A549 (cell line): Measurements from ENCODE around the gene RAD54L. TPM values are rescaled to one million over a fixed set of nuclear protein-coding genes. Genes with fewer than 3 reads are reported as not detected.

Experiments
- ATAC-seq, 2 experiments: fragments of 200-7000 bp in 1 of 2; fragments of >200 bp in 1 of 2; cut with Nextera tagmentation in 1 of 2; cut with Tn5 transposase in 1 of 2; 3 replicates each; pipeline versions ENCODE4 v1.8.0 to v1.9.1; 2018 to 2020; ENCODE audit warnings: mild to moderate bottlenecking in 1 of 2, moderate library complexity in 1 of 2
- CTCF ChIA-PET: fragments of 300-600 bp; sonication (Branson Sonifier 250); formaldehyde crosslinking; extraction: SDS; loops from one replicate; lab custom pipeline; 2021; ENCODE audit warnings: antibody characterized with exemption, inconsistent platforms; lab: Yijun Ruan, JAX
- POLR2A ChIA-PET: fragments of 350-600 bp; formaldehyde crosslinking; extraction: SDS; loops from one replicate; lab custom pipeline; 2021; ENCODE audit warnings: antibody characterized with exemption, inconsistent platforms; lab: Yijun Ruan, JAX
- DNase-seq, 2 experiments: peaks; one replicate each; pipeline versions ENCODE4 v3.0.0 to v3.0.0-alpha.2; 2011 to 2016; ENCODE audit warnings: low read depth in 1 of 2, low spot score in 1 of 2
- FAIRE-seq: peaks from 2 replicates; lab custom pipeline; 2011; peaks lifted over from hg19 to GRCh38; lab: Jason Lieb, UNC
- H3K27ac ChIP-seq, 2 experiments: fragments of >200 bp; sonication (Bioruptor Twin); formaldehyde crosslinking; 3 replicates each; pipeline ENCODE4 v1.5.1; 2016 to 2017
- H3K4me1 ChIP-seq: fragments of >200 bp; sonication (Bioruptor Twin); formaldehyde crosslinking; 3 replicates; pipeline ENCODE4 v1.6.1; 2016
- H3K4me2 ChIP-seq: fragments of >200 bp; sonication (Bioruptor Twin); formaldehyde crosslinking; 3 replicates; pipeline ENCODE4 v1.6.1; 2016
- H3K4me3 ChIP-seq: fragments of >200 bp; sonication (Bioruptor Twin); formaldehyde crosslinking; 3 replicates; pipeline ENCODE4 v1.5.1; 2016
- H3K9me3 ChIP-seq: fragments of >200 bp; sonication (Bioruptor Twin); formaldehyde crosslinking; 3 replicates; pipeline ENCODE4 v1.6.1; 2016
- CBX8 ChIP-seq: fragments of 200-600 bp; sonication (generic); IDR thresholded peaks from 2 replicates; pipeline ENCODE4 v1.6.1; 2016
- EHF ChIP-seq: fragments of 250-450 bp; sonication (Bioruptor Pico); IDR thresholded peaks from 2 replicates; pipeline ENCODE4 v1.5.0; 2020; ENCODE audit warnings: mild to moderate bottlenecking
- ESRRA ChIP-seq: fragments of 150-350 bp; IDR thresholded peaks from 2 replicates; pipeline ENCODE4 v1.6.1; 2014; ENCODE audit warnings: mild to moderate bottlenecking, low read length, borderline replicate concordance
- FOSB ChIP-seq: fragments of 250-450 bp; sonication (Bioruptor Pico); IDR thresholded peaks from 2 replicates; pipeline ENCODE4 v1.5.0; 2020; ENCODE audit warnings: mild to moderate bottlenecking, moderate library complexity
- FOSL2 ChIP-seq, 2 experiments: fragments of 450-650 bp in 1 of 2; fragments of >200 bp in 1 of 2; sonication (Bioruptor Twin) in 1 of 2; formaldehyde crosslinking; IDR thresholded peaks; 2 replicates each; pipeline versions ENCODE4 v1.5.0 to v1.6.1; 2016 to 2020; ENCODE audit warnings: mild to moderate bottlenecking in 1 of 2, moderate library complexity in 1 of 2
- FOXS1 ChIP-seq: fragments of 250-450 bp; sonication (Bioruptor Pico); IDR thresholded peaks from 2 replicates; pipeline ENCODE4 v1.5.0; 2020; ENCODE audit warnings: mild to moderate bottlenecking, moderate library complexity
- HDAC2 ChIP-seq: fragments of 200-600 bp; sonication (generic); IDR thresholded peaks from 2 replicates; pipeline ENCODE4 v1.6.1; 2016
- HEYL ChIP-seq: fragments of 250-450 bp; sonication (Bioruptor Pico); IDR thresholded peaks from 2 replicates; pipeline ENCODE4 v1.8.0; 2021; ENCODE audit warnings: mild to moderate bottlenecking, moderate library complexity
- HOXA7 ChIP-seq: fragments of 250-450 bp; sonication (Bioruptor Pico); IDR thresholded peaks from 2 replicates; pipeline ENCODE4 v1.5.0; 2020; ENCODE audit warnings: mild to moderate bottlenecking, moderate library complexity
- KDM1A ChIP-seq: fragments of 200-600 bp; sonication (generic); IDR thresholded peaks from 2 replicates; pipeline ENCODE4 v1.6.1; 2016; ENCODE audit warnings: low read depth, mild to moderate bottlenecking
- MAFK ChIP-seq: fragments of 450-650 bp; IDR thresholded peaks from 2 replicates; pipeline ENCODE4 v1.6.1; 2014; ENCODE audit not compliant: partially characterized antibody
- MAZ ChIP-seq: fragments of 150-350 bp; IDR thresholded peaks from 2 replicates; pipeline ENCODE4 v1.6.1; 2014; ENCODE audit warnings: antibody characterized with exemption, low read depth, low read length, borderline replicate concordance
- RAD21 ChIP-seq, 2 experiments: fragments of >200 bp in 1 of 2; sonication (Bioruptor Twin) in 1 of 2; formaldehyde crosslinking in 1 of 2; IDR thresholded peaks in 1 of 2; conservative IDR thresholded peaks in 1 of 2; 2 replicates in 1 of 2; 3 replicates in 1 of 2; pipeline ENCODE4 v1.6.1; 2012 to 2018; ENCODE audit warnings: inconsistent platforms in 1 of 2
- RNF2 ChIP-seq: fragments of 200-600 bp; sonication (generic); IDR thresholded peaks from 2 replicates; pipeline ENCODE4 v1.6.1; 2016; ENCODE audit warnings: low read depth, mild to moderate bottlenecking, antibody characterized with exemption, moderate library complexity, borderline replicate concordance
- SMC3 ChIP-seq: fragments of >200 bp; sonication (Bioruptor Twin); formaldehyde crosslinking; IDR thresholded peaks from 3 replicates; pipeline ENCODE4 v1.6.1; 2018; ENCODE audit warnings: inconsistent platforms
- SREBF2 ChIP-seq: fragments of 450-650 bp; IDR thresholded peaks from 2 replicates; pipeline ENCODE4 v1.6.1; 2014; ENCODE audit warnings: mild to moderate bottlenecking, moderate library complexity
- ZNF302 ChIP-seq: fragments of 250-450 bp; sonication (Bioruptor Pico); IDR thresholded peaks from 2 replicates; pipeline ENCODE4 v1.9.0; 2021; ENCODE audit warnings: inconsistent platforms, mild to moderate bottlenecking, moderate library complexity
- ZSCAN20 ChIP-seq: fragments of 250-450 bp; sonication (Bioruptor Pico); IDR thresholded peaks from 2 replicates; pipeline ENCODE4 v1.8.0; 2022; ENCODE audit warnings: mild to moderate bottlenecking, moderate library complexity
- WGBS: methylation state at CpG from one replicate; pipeline ENCODE4 v1.1.6; 2017; ENCODE audit errors: missing lambda C conversion rate; 5-methylcytosine and 5-hydroxymethylcytosine counted together
- polyA plus RNA-seq, 4 experiments: library from polyadenylated mRNA; depleted of rRNA in 3 of 4; stranded (reverse); fragments of >200 nt; fragmentation: RNase III in 1 of 4; extraction: RNeasy Plus Mini Kit Qiagen cat#74134 plus additional on column Dnase treatment in 1 of 4; gene quantifications; 2 replicates in 3 of 4; 3 replicates in 1 of 4; pipeline ENCODE4 v1.2.3, GENCODE V29; 2011 to 2017
- TF ChIP-seq, protein P1 (sequence below): IDR thresholded peaks from 2 replicates; pipeline ENCODE4 v1.6.1; 2012
- TF ChIP-seq, protein P2 (sequence below): fragments of 200-600 bp; sonication (generic); IDR thresholded peaks from 2 replicates; pipeline ENCODE4 v1.6.1; 2016; ENCODE audit warnings: antibody characterized with exemption, mild to moderate bottlenecking, moderate library complexity

RAD54L gene
- polyA plus RNA-seq, 2 of the 4 experiments (the other 2 are of a cell fraction), result 10.9 to 14.0 TPM

DNA sequence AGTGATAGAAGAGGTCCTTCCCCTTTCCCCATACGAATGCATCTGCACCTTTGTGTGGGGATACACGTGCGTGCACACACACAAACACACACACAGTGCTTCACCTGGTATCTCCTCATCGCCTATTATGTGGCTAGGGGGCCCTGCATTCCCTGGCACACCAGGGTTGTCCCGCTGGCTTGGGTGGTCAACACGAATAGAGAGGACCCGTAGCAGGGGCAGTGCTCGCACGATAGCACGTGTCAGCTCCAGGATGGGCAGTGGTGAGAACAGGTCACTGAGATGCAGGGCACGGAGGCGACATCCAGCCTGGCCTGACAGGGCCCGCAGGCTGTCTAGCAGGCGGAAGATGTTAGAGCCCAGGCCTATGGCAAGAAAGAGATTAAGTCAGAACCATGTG lies 33.5 kb downstream of the RAD54L start (continued):
- TF ChIP-seq HOXA7 (CRISPR knock-in tag), result no peak

DNA sequence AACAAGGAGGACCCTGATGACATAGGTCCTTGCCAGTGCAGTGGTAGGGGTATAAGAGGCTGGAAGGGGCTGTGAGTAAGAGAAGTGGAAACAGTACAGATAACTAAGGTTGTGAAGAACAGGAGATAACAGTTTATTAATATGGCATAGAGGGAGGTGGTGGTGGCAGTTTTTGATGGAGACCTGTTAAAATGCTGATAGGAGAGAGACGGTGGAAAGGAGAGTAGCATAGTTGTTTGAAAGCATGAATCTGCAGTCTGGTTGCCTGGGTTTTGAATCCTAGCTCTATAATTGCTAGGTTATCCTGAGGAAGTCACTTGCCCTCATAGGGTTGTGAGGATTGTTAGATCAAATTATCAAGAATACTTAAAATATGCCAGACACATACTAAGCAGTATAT lies 36.5 kb downstream of the RAD54L start:
- POLR2A ChIA-PET, result no interaction called here
- no peak for FAIRE-seq
- TF ChIP-seq FOXS1 (CRISPR knock-in tag), result no peak
- TF ChIP-seq CBX8, result no peak
- TF ChIP-seq ESRRA, result no peak
- no peak for TF ChIP-seq EHF (CRISPR knock-in tag)
- TF ChIP-seq, protein P1, sequence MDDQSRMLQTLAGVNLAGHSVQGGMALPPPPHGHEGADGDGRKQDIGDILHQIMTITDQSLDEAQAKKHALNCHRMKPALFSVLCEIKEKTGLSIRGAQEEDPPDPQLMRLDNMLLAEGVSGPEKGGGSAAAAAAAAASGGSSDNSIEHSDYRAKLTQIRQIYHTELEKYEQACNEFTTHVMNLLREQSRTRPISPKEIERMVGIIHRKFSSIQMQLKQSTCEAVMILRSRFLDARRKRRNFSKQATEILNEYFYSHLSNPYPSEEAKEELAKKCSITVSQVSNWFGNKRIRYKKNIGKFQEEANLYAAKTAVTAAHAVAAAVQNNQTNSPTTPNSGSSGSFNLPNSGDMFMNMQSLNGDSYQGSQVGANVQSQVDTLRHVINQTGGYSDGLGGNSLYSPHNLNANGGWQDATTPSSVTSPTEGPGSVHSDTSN, result no peak
- no peak for TF ChIP-seq HOXA7 (CRISPR knock-in tag)
- TF ChIP-seq HDAC2, result no peak
- no peak for TF ChIP-seq SMC3
- TF ChIP-seq RNF2, result no peak
- no peak for TF ChIP-seq HEYL (CRISPR knock-in tag)
- TF ChIP-seq ZSCAN20 (CRISPR knock-in tag), result no peak
- no peak for TF ChIP-seq FOSL2 (IDR thresholded peaks at IDR 0.05)
- TF ChIP-seq FOSL2 (CRISPR knock-in tag; IDR thresholded peaks at IDR 0.05), result no peak
- no peak for TF ChIP-seq ZNF302 (CRISPR knock-in tag)
- no peak for TF ChIP-seq FOSB
- no peak for TF ChIP-seq MAZ
- TF ChIP-seq, protein P2, sequence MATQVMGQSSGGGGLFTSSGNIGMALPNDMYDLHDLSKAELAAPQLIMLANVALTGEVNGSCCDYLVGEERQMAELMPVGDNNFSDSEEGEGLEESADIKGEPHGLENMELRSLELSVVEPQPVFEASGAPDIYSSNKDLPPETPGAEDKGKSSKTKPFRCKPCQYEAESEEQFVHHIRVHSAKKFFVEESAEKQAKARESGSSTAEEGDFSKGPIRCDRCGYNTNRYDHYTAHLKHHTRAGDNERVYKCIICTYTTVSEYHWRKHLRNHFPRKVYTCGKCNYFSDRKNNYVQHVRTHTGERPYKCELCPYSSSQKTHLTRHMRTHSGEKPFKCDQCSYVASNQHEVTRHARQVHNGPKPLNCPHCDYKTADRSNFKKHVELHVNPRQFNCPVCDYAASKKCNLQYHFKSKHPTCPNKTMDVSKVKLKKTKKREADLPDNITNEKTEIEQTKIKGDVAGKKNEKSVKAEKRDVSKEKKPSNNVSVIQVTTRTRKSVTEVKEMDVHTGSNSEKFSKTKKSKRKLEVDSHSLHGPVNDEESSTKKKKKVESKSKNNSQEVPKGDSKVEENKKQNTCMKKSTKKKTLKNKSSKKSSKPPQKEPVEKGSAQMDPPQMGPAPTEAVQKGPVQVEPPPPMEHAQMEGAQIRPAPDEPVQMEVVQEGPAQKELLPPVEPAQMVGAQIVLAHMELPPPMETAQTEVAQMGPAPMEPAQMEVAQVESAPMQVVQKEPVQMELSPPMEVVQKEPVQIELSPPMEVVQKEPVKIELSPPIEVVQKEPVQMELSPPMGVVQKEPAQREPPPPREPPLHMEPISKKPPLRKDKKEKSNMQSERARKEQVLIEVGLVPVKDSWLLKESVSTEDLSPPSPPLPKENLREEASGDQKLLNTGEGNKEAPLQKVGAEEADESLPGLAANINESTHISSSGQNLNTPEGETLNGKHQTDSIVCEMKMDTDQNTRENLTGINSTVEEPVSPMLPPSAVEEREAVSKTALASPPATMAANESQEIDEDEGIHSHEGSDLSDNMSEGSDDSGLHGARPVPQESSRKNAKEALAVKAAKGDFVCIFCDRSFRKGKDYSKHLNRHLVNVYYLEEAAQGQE, result no peak
- TF ChIP-seq KDM1A, result no peak
- no peak for TF ChIP-seq MAFK
- TF ChIP-seq RAD21 (conservative IDR thresholded peaks at IDR 0.05 in 1 of 2, IDR thresholded peaks at IDR 0.05 in 1 of 2), result no peak
- TF ChIP-seq SREBF2, result no peak
- TF ChIP-seq, all 56 proteins: peak for 0

More for the DNA sequence above, 36.5 kb downstream of the RAD54L start:
- Histone ChIP-seq H3K4me3 (no peak overlapping the region), H3K4me2 (no peak overlapping the region), H3K27ac (no peak overlapping the region), H3K4me1 (no peaks in the 10 kb centered on the region), H3K9me3 (no peaks in the 10 kb centered on the region)
- no peak for ATAC-seq
- 85% methylated on average over 1 of the region's 1 CpG for WGBS
- DNase-seq, result no peak
- CTCF ChIA-PET, result interaction anchor here (1.8 kb wide), 1 partner anchor 9 kb away, joined by 6 read pairs; no protein-coding TSS in a partner anchor
